Stromal cell of bone marrow (primary cell): Measurements from ENCODE around the gene TMPRSS2.
A peak's percentile ranks its signal among the peaks of the same experiment; 100 is the strongest.

Experiments used
- DNase-seq: peaks from one replicate; pipeline ENCODE4 v3.0.0-alpha.2; 2012; ENCODE audit warnings: low read depth

Gene TMPRSS2

GRCh38 chr21:41481191-41481590, 26.8 kb downstream of the TMPRSS2 start:
- no peak for DNase-seq

GRCh38 chr21:41480086-41480690, 27.8 kb downstream of the TMPRSS2 start:
- no peak for DNase-seq

- DNase-seq, result no peak
Measured at GRCh38 chr21:41479686-41480085, 28.3 kb downstream of the TMPRSS2 start.

GRCh38 chr21:41478319-41479177, 29.4 kb downstream of the TMPRSS2 start:
- peak; percentile 8 for DNase-seq

- DNase-seq, result no peak
Measured at GRCh38 chr21:41477641-41478318, 30.2 kb downstream of the TMPRSS2 start.

GRCh38 chr21:41475714-41476420, 32.1 kb downstream of the TMPRSS2 start:
- no peak for DNase-seq

GRCh38 chr21:41472753-41473548, 35.0 kb downstream of the TMPRSS2 start:
- no peak for DNase-seq

GRCh38 chr21:41470054-41470453, 37.9 kb downstream of the TMPRSS2 start:
- DNase-seq, result no peak

GRCh38 chr21:41466024-41466820, 41.7 kb downstream of the TMPRSS2 start:
- DNase-seq, result no peak

- DNase-seq, result no peak
Measured at GRCh38 chr21:41465176-41465781, 42.7 kb downstream of the TMPRSS2 start.

GRCh38 chr21:41460578-41461527, 47.1 kb downstream of the TMPRSS2 start:
- peak; percentile 49 for DNase-seq

- no peak for DNase-seq
Measured at GRCh38 chr21:41459884-41460534, 47.9 kb downstream of the TMPRSS2 start.

- DNase-seq, result no peak
Measured at GRCh38 chr21:41458559-41458958, 49.4 kb downstream of the TMPRSS2 start.

GRCh38 chr21:41458121-41458520, 49.8 kb downstream of the TMPRSS2 start:
- no peak for DNase-seq

- DNase-seq, result no peak
Measured at GRCh38 chr21:41453761-41454160, 54.2 kb downstream of the TMPRSS2 start.

GRCh38 chr21:41453198-41453597, 54.8 kb downstream of the TMPRSS2 start:
- no peak for DNase-seq

GRCh38 chr21:41451753-41452676, 55.9 kb downstream of the TMPRSS2 start:
- DNase-seq, result no peak
